ENCODE results near the gene SLC2A9. TPM values are rescaled to one million over a fixed set of nuclear protein-coding genes. Genes with fewer than 3 reads are reported as not detected.

Gene SLC2A9
- total and polyA plus RNA-seq, 2 experiments from 2014 or later = 6.2 to 7.8 TPM

DNA sequence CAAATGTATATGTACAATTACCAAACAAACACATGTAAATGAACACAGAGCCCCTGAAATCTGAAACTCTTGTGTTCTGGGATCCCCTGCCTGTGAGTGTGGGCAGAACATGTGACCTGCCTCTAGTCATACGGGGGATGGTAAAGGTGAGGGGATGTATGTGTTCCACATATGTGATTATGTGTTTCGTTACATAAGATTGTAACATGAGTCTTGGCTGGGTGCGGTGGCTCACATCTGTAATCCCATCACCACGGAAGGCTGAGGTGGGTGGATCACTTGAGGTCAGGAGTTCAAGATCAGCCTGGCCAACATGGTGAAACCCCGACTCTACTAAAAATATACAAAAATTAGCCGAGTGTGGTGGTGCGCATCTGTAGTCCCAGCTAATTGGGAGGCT lies 37.1 kb upstream of the SLC2A9 start:
- H3K79me2 ChIP-seq = no peaks in the 10 kb centered on the region
- H3K4me2 ChIP-seq = no peak overlapping the region
- 97% methylated on average over 7 of the region's 7 CpGs for WGBS (ENCODE audit: low lambda C conversion rate, missing lambda C conversion rate)
- H3K27ac ChIP-seq = no peak overlapping the region
- no peaks in the 10 kb centered on the region for H3K36me3 ChIP-seq (replicated peaks; ENCODE audit: insufficient read depth, low read depth)
- TF ChIP-seq, protein P1, sequence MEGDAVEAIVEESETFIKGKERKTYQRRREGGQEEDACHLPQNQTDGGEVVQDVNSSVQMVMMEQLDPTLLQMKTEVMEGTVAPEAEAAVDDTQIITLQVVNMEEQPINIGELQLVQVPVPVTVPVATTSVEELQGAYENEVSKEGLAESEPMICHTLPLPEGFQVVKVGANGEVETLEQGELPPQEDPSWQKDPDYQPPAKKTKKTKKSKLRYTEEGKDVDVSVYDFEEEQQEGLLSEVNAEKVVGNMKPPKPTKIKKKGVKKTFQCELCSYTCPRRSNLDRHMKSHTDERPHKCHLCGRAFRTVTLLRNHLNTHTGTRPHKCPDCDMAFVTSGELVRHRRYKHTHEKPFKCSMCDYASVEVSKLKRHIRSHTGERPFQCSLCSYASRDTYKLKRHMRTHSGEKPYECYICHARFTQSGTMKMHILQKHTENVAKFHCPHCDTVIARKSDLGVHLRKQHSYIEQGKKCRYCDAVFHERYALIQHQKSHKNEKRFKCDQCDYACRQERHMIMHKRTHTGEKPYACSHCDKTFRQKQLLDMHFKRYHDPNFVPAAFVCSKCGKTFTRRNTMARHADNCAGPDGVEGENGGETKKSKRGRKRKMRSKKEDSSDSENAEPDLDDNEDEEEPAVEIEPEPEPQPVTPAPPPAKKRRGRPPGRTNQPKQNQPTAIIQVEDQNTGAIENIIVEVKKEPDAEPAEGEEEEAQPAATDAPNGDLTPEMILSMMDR (IDR thresholded peaks at IDR 0.05; ENCODE audit: poor library complexity) = no peak
- TF ChIP-seq EZH2 (IDR thresholded peaks at IDR 0.05; ENCODE audit: borderline replicate concordance) (no peak), EZH2phosphoT487 (IDR thresholded peaks at IDR 0.05; ENCODE audit: low read depth, severe bottlenecking, unreplicated experiment) (no peak)
- no peak overlapping the region for H3K4me3 ChIP-seq
- H3K4me1 ChIP-seq (ENCODE audit: insufficient read depth) = no peaks in the 10 kb centered on the region
- no peaks in the 10 kb centered on the region for H3K27me3 ChIP-seq
- no peak for DNase-seq (ENCODE audit: low spot score)
- no peaks in the 10 kb centered on the region for H4K20me1 ChIP-seq (ENCODE audit: insufficient read depth, poor library complexity, severe bottlenecking)
- H2AFZ ChIP-seq = no peak overlapping the region
- H3K9me2 ChIP-seq (replicated peaks; ENCODE audit: insufficient read depth) = no peaks in the 10 kb centered on the region
- H3K9me3 ChIP-seq (ENCODE audit: low read depth) = no peaks in the 10 kb centered on the region

DNA sequence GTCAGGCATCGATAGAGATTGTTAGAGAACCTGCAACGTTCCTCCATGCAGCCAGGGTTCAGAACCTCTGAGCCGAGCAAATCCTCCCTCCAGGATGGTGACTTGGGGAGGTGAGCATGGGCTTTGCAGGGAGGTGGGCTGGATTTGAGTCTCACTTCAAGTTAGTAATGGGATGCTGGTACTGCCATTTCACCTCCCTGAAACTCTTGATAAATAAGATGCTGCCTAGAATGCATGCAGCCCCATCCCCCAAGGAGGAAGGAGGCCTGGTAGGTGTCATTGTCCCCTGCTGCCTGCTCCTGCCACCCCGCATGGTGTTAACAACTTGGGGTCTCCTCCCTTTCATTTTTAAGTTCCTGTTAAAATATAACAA lies 35.7 kb upstream of the SLC2A9 start:
- no peaks in the 10 kb centered on the region for H3K9me3 ChIP-seq (ENCODE audit: low read depth)
- H3K36me3 ChIP-seq (replicated peaks; ENCODE audit: insufficient read depth, low read depth) = no peaks in the 10 kb centered on the region
- no peaks in the 10 kb centered on the region for H3K4me1 ChIP-seq (ENCODE audit: insufficient read depth)
- no peak for DNase-seq (ENCODE audit: low spot score)
- H3K27ac ChIP-seq = no peak overlapping the region
- no peaks in the 10 kb centered on the region for H3K79me2 ChIP-seq
- whole genome bisulfite sequencing (ENCODE audit: low lambda C conversion rate, missing lambda C conversion rate) = 84% methylated on average over 4 of the region's 4 CpGs
- no peak overlapping the region for H3K4me2 ChIP-seq
- H4K20me1 ChIP-seq (ENCODE audit: insufficient read depth, poor library complexity, severe bottlenecking) = no peaks in the 10 kb centered on the region
- no peak for TF ChIP-seq EZH2 (IDR thresholded peaks at IDR 0.05; ENCODE audit: borderline replicate concordance)
- TF ChIP-seq, protein P1 (IDR thresholded peaks at IDR 0.05; ENCODE audit: poor library complexity) = no peak
- TF ChIP-seq EZH2phosphoT487 (IDR thresholded peaks at IDR 0.05; ENCODE audit: low read depth, severe bottlenecking, unreplicated experiment) = no peak
- H3K27me3 ChIP-seq = no peaks in the 10 kb centered on the region
- no peaks in the 10 kb centered on the region for H3K9me2 ChIP-seq (replicated peaks; ENCODE audit: insufficient read depth)
- H3K4me3 ChIP-seq = no peak overlapping the region
- no peak overlapping the region for H2AFZ ChIP-seq

DNA sequence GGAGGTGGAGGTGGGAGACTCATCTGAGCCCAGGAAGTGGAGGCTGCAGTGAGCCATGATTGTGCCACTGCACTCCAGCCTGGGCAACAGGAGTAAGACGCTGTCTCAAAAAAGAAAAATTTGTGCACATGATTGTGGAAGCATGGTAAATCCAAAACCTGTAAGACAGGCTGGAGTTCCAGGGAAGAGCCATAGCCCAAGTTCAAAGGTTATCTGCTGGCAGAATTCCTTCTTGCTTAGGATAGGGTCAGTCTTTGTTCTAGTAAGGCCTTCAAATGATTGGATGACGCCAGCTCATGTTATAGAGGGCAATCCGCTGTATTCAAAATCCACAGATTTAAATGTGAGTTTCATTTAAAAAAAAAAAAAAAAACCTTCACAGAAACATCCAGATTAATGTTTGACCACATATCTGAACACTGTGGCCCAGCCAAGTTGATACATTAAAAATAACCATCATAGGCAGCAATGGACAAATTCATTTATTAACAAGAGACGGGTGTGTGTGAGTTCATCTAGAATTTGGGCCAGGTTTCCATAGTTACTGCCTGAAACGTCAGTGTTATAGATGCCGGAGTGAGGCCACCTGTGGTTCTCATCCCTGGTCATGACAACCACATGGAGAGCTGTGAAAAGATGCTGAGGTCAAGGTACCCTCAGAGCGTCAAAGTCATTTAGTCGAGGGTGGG lies 35.2 kb upstream of the SLC2A9 start:
- 84% methylated on average over 8 of the region's 8 CpGs for WGBS (ENCODE audit: low lambda C conversion rate, missing lambda C conversion rate)
- no peaks in the 10 kb centered on the region for H3K36me3 ChIP-seq (replicated peaks; ENCODE audit: insufficient read depth, low read depth)
- H3K79me2 ChIP-seq = no peaks in the 10 kb centered on the region
- H3K27me3 ChIP-seq = no peaks in the 10 kb centered on the region
- no peak for DNase-seq (ENCODE audit: low spot score)
- H3K9me2 ChIP-seq (replicated peaks; ENCODE audit: insufficient read depth) = no peaks in the 10 kb centered on the region
- H3K27ac ChIP-seq = no peak overlapping the region
- H4K20me1 ChIP-seq (ENCODE audit: insufficient read depth, poor library complexity, severe bottlenecking) = no peaks in the 10 kb centered on the region
- no peak overlapping the region for H2AFZ ChIP-seq
- H3K4me3 ChIP-seq = no peak overlapping the region
- no peak overlapping the region for H3K4me2 ChIP-seq
- TF ChIP-seq EZH2phosphoT487 (IDR thresholded peaks at IDR 0.05; ENCODE audit: low read depth, severe bottlenecking, unreplicated experiment) = no peak
- TF ChIP-seq EZH2 (IDR thresholded peaks at IDR 0.05; ENCODE audit: borderline replicate concordance) = no peak
- TF ChIP-seq, protein P1 (IDR thresholded peaks at IDR 0.05; ENCODE audit: poor library complexity) = no peak
- no peaks in the 10 kb centered on the region for H3K9me3 ChIP-seq (ENCODE audit: low read depth)
- H3K4me1 ChIP-seq (ENCODE audit: insufficient read depth) = no peaks in the 10 kb centered on the region

All from hepatocyte (in vitro differentiated cells).